OCI-LY1 (cell line): Measurements from ENCODE around the gene MARCHF9.

ENCODE experiments used
- EZH2 ChIP-seq: fragments of 200-600 bp; sonication (generic), shearing (Covaris generic); IDR thresholded peaks from 2 replicates; pipeline ENCODE4 v1.8.0; 2017; ENCODE audit warnings: borderline replicate concordance, mixed run types, mild to moderate bottlenecking, antibody characterized with exemption, low read length, moderate library complexity, mixed read lengths
- TF ChIP-seq, protein P1 (sequence below): fragments of 200-600 bp; sonication (generic), shearing (Covaris generic); IDR thresholded peaks from 2 replicates; pipeline ENCODE4 v1.5.1; 2017; ENCODE audit warnings: mild to moderate bottlenecking, antibody characterized with exemption, low read length, moderate library complexity, mixed read lengths

DNA sequence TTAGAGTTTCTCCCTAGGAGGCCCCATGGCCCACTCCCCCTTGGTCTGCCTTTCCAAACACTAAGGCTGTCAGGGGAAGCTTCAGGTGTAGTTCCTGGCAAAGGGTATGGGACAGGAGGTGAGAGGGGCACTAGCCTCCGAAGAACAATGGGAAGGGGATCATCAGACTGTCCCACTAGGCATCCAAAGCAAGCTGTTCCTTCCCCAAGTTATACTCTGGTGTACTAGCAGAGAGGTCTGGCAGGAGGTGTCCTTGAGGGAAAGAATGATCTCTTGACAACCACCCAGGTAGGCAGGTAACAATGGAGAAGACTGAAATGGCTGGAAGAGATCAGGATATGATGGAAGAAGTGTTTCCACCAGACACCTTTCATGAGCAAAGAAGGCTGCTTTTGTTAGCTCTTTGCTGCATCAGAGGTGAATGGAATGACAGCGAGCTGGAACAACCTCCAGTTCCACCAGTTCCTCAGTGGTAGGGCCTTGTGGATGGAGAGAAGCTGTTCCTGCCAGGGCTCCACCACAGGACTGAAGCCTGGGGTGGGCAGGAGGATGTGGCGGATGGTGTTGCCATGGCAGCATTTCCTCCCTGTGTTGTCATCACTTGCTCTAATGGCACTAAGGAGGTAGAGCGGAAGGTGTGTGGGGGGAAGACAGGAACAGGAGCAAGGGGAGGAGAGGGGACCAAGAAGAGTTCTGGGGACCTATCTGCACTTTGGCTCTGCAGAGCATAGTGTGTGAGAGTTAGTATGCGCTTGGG is 14.1 kb upstream of the MARCHF9 start:
- TF ChIP-seq, protein P1, sequence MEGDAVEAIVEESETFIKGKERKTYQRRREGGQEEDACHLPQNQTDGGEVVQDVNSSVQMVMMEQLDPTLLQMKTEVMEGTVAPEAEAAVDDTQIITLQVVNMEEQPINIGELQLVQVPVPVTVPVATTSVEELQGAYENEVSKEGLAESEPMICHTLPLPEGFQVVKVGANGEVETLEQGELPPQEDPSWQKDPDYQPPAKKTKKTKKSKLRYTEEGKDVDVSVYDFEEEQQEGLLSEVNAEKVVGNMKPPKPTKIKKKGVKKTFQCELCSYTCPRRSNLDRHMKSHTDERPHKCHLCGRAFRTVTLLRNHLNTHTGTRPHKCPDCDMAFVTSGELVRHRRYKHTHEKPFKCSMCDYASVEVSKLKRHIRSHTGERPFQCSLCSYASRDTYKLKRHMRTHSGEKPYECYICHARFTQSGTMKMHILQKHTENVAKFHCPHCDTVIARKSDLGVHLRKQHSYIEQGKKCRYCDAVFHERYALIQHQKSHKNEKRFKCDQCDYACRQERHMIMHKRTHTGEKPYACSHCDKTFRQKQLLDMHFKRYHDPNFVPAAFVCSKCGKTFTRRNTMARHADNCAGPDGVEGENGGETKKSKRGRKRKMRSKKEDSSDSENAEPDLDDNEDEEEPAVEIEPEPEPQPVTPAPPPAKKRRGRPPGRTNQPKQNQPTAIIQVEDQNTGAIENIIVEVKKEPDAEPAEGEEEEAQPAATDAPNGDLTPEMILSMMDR, result no peak
- TF ChIP-seq EZH2, result no peak
